HepG2 (cell line): Measurements from ENCODE around the gene EIF1AD. TPM values are rescaled to one million over a fixed set of nuclear protein-coding genes. Genes with fewer than 3 reads are reported as not detected.

Source experiments
- CBFB ChIP-seq: sonication (generic); formaldehyde crosslinking; IDR thresholded peaks from 2 replicates; pipeline ENCODE4 v1.4.0; 2020; ENCODE audit warnings: missing genetic modification reagents
- CEBPB ChIP-seq: IDR thresholded peaks from 2 replicates; pipeline ENCODE4 v1.6.1; 2011; ENCODE audit warnings: low read depth, low read length, improper control_type of control experiment, borderline replicate concordance
- FOSL2 ChIP-seq: sonication (generic); formaldehyde crosslinking; IDR thresholded peaks from 2 replicates; pipeline ENCODE4 v1.4.0; 2020; ENCODE audit warnings: missing genetic modification reagents
- GLI4 ChIP-seq: sonication (generic); formaldehyde crosslinking; IDR thresholded peaks from 2 replicates; pipeline ENCODE4 v1.5.1; 2020; ENCODE audit warnings: missing genetic modification reagents, mild to moderate bottlenecking, moderate library complexity, borderline replicate concordance
- GZF1 ChIP-seq: sonication (generic); formaldehyde crosslinking; IDR thresholded peaks from 2 replicates; pipeline ENCODE4 v1.5.1; 2020; ENCODE audit warnings: mild to moderate bottlenecking, missing genetic modification reagents
- HDAC6 ChIP-seq: fragments of 200-600 bp; sonication (generic); IDR thresholded peaks from 2 replicates; pipeline ENCODE4 v1.7.0; 2017; ENCODE audit warnings: mild to moderate bottlenecking, antibody characterized with exemption, low read length, low read depth
- KLF16 ChIP-seq, 2 experiments: sonication (generic) in 1 of 2; formaldehyde crosslinking in 1 of 2; IDR thresholded peaks; 2 replicates each; pipeline versions ENCODE4 v1.6.1 to v1.8.0; 2016 to 2023; ENCODE audit warnings: missing genetic modification reagents in 2 of 2, missing compliant biosample characterization in 1 of 2
- KMT2B ChIP-seq: IDR thresholded peaks from 2 replicates; pipeline ENCODE4 v1.6.1; 2016; ENCODE audit warnings: missing genetic modification reagents, missing compliant biosample characterization
- MNT ChIP-seq: fragments of 450-650 bp; IDR thresholded peaks from 2 replicates; pipeline ENCODE4 v1.6.1; 2016
- MTA1 ChIP-seq: sonication (generic); formaldehyde crosslinking; IDR thresholded peaks from 2 replicates; pipeline ENCODE4 v1.4.0; 2020; ENCODE audit warnings: missing genetic modification reagents, mild to moderate bottlenecking, borderline replicate concordance
- MTF2 ChIP-seq: sonication (generic); formaldehyde crosslinking; IDR thresholded peaks from 2 replicates; pipeline ENCODE4 v1.5.0; 2020; ENCODE audit warnings: missing genetic modification reagents, borderline replicate concordance
- PRDM10 ChIP-seq: sonication (generic); formaldehyde crosslinking; IDR thresholded peaks from 2 replicates; pipeline ENCODE4 v1.4.0; 2020; ENCODE audit warnings: low read depth, missing genetic modification reagents
- SMYD3 ChIP-seq: sonication (generic); formaldehyde crosslinking; IDR thresholded peaks from 2 replicates; pipeline ENCODE4 v1.8.1; 2023; ENCODE audit warnings: mild to moderate bottlenecking, missing genetic modification reagents
- STAT6 ChIP-seq: sonication (generic); formaldehyde crosslinking; IDR thresholded peaks from 2 replicates; pipeline ENCODE4 v1.4.0; 2020; ENCODE audit warnings: missing genetic modification reagents, mild to moderate bottlenecking, borderline replicate concordance
- ZBTB38 ChIP-seq: sonication (generic); formaldehyde crosslinking; IDR thresholded peaks from 2 replicates; pipeline ENCODE4 v1.5.1; 2020; ENCODE audit warnings: mild to moderate bottlenecking, missing genetic modification reagents
- ZNF17 ChIP-seq: sonication (generic); formaldehyde crosslinking; IDR thresholded peaks from 2 replicates; pipeline ENCODE4 v1.5.0; 2020; ENCODE audit warnings: mild to moderate bottlenecking, missing genetic modification reagents
- ZNF512B ChIP-seq: sonication (generic); formaldehyde crosslinking; IDR thresholded peaks from 2 replicates; pipeline ENCODE4 v1.5.1; 2020; ENCODE audit warnings: missing genetic modification reagents, mild to moderate bottlenecking, borderline replicate concordance
- polyA plus RNA-seq, 8 experiments: library from polyadenylated mRNA; depleted of rRNA in 3 of 8; stranded (reverse) in 7 of 8; unstranded in 1 of 8; fragments of >200 nt; fragmentation: Illumina TruSeq in 4 of 8; extraction: Trizol in 4 of 8; gene quantifications; 2 replicates each; pipeline versions ENCODE4 v1.2.1 to v1.2.3, GENCODE V29; 2011 to 2016; ENCODE audit warnings: low read depth in 4 of 8, missing spikeins in 1 of 8, mixed read lengths in 1 of 8; ENCODE audit not compliant: insufficient read depth in 1 of 8
- total RNA-seq, 5 experiments: library from RNA; depleted of rRNA; stranded (reverse); fragments of >200 nt; fragmentation: Illumina TruSeq; extraction: Trizol; gene quantifications; 2 replicates each; pipeline ENCODE4 v1.2.3, GENCODE V29; 2016; ENCODE audit warnings: low read depth in 1 of 5

EIF1AD gene
- total and polyA plus RNA-seq, 2 of the 13 experiments (the other 11 are each of a cell fraction or from before 2014, with no cell fraction given) = 18.2 to 30.8 TPM

GRCh38 chr11:65988791-65989592, 13.0 kb downstream of the EIF1AD start (continued):
- TF ChIP-seq PRDM10 (CRISPR knock-in tag) = no peak
- no peak for TF ChIP-seq CBFB (CRISPR knock-in tag)
- no peak for TF ChIP-seq ZNF512B (CRISPR knock-in tag)
- TF ChIP-seq ZBTB38 (CRISPR knock-in tag) = no peak
- TF ChIP-seq HDAC6 = no peak
- no peak for TF ChIP-seq STAT6
- TF ChIP-seq KLF16 (CRISPR knock-in tag; IDR thresholded peaks at IDR 0.05) = peak in 1 of 2 experiments; percentile 69; a peak in 1 of 4 replicates
- TF ChIP-seq FOSL2 (CRISPR knock-in tag) = peak; percentile 42; the same call in 1 of the 2 replicates
- no peak for TF ChIP-seq MTA1 (CRISPR knock-in tag)
- TF ChIP-seq CEBPB = no peak
- TF ChIP-seq MNT = no peak
- 0 out of 2 replicates have a peak, but pooled peaks have one; percentile 32 for TF ChIP-seq GLI4 (CRISPR knock-in tag)
- TF ChIP-seq MTF2 = no peak
- TF ChIP-seq KMT2B (CRISPR knock-in tag) = no peak
- TF ChIP-seq GZF1 (CRISPR knock-in tag) = no peak
- no peak for TF ChIP-seq SMYD3 (CRISPR knock-in tag)
- no peak for TF ChIP-seq ZNF17 (CRISPR knock-in tag)
